Right atrium auricular region (tissue), 2 donors: ENCODE results near the gene SV2A. TPM values are rescaled to one million over a fixed set of nuclear protein-coding genes. Genes with fewer than 3 reads are reported as not detected.
"Not testable (repeated sequence)": the region's sequence is repeated elsewhere in the genome, so short reads cannot be mapped to it uniquely, and the experiment has no call there.

Experiments
- DNase-seq: peaks from one replicate; pipeline ENCODE4 v3.0.0-alpha.2; 2019; ENCODE audit warnings: low spot score
- H3K27ac ChIP-seq, 2 donors: fragments of 200-600 bp; sonication (generic); 1 replicate in 1 of 2; 2 replicates in 1 of 2; pipeline ENCODE4 v1.5.1; 2016 to 2019
- H3K27me3 ChIP-seq, 2 donors: fragments of 200-600 bp; sonication (generic); one replicate each; pipeline versions ENCODE4 v1.5.1 to v1.6.0; 2017 to 2019
- H3K36me3 ChIP-seq: fragments of 200-600 bp; sonication (generic); one replicate; pipeline ENCODE4 v1.5.1; 2016
- H3K4me1 ChIP-seq, 2 donors: fragments of 200-600 bp; sonication (generic); one replicate each; pipeline versions ENCODE4 v1.5.1 to v1.6.0; 2017 to 2019
- H3K4me3 ChIP-seq, 2 donors: fragments of 200-600 bp; sonication (generic); 1 replicate in 1 of 2; 2 replicates in 1 of 2; pipeline ENCODE4 v1.5.1; 2017 to 2019; ENCODE audit warnings: mild to moderate bottlenecking in 1 of 2, moderate library complexity in 1 of 2
- H3K9me3 ChIP-seq, 2 donors: fragments of 200-600 bp; sonication (generic); one replicate each; pipeline ENCODE4 v1.5.1; 2019
- total RNA-seq, 2 donors: library from RNA; depleted of rRNA; stranded (reverse); fragments of >200 nt; gene quantifications; one replicate each; pipeline ENCODE4 v1.1.0, GENCODE V29; 2016

SV2A gene
- total RNA-seq, 2 donors from 2014 or later, result 1.0 to 6.3 TPM

- not testable (repeated sequence) for H3K4me3 ChIP-seq, H3K27me3 ChIP-seq, H3K9me3 ChIP-seq, DNase-seq, H3K4me1 ChIP-seq, H3K36me3 ChIP-seq, H3K27ac ChIP-seq
These were observed 56.8 kb downstream of the SV2A start for GRCh38 chr1:149860684-149861496.

- H3K27me3 ChIP-seq, H3K27ac ChIP-seq, DNase-seq, H3K36me3 ChIP-seq, H3K9me3 ChIP-seq, H3K4me3 ChIP-seq, H3K4me1 ChIP-seq: not testable (repeated sequence)
These were observed 57.4 kb downstream of the SV2A start for GRCh38 chr1:149860271-149860670.

Other genes starting within 250 kb of the SV2A start
- 1 to 10 TPM in 1 of 2 donors, not detected in 1; 6.4 TPM for gene FCGR1A, start 135.2 kb downstream of the SV2A start, total RNA-seq
- gene BOLA1, start 18.3 kb downstream of the SV2A start, total RNA-seq, result 10 to 100 TPM; 26.3 to 28.0 TPM
- 10 to 100 TPM in 1 of 2 donors, 1 to 10 TPM in 1; 5.7 to 12.3 TPM for gene SF3B4, start 10.0 kb upstream of the SV2A start, total RNA-seq
- 1 to 10 TPM; 1.6 to 9.6 TPM for gene MTMR11, start 19.0 kb upstream of the SV2A start, total RNA-seq
- gene OTUD7B, start 92.9 kb upstream of the SV2A start, total RNA-seq, result 10 to 100 TPM; 12.1 to 20.0 TPM
- gene VPS45, start 149.9 kb upstream of the SV2A start, total RNA-seq, result 10 to 100 TPM; 34.9 to 38.8 TPM
- gene PLEKHO1, start 232.1 kb upstream of the SV2A start, total RNA-seq, result 10 to 100 TPM; 21.2 to 77.4 TPM